Endodermal cell (in vitro differentiated cells): ENCODE measurements around the gene GRID1. TPM values are rescaled to one million over a fixed set of nuclear protein-coding genes. Genes with fewer than 3 reads are reported as not detected.

Source experiments
- DNase-seq: peaks from one replicate; pipeline ENCODE4 v3.0.0-alpha.2; 2017
- H3K27ac ChIP-seq: 2 replicates; pipeline ENCODE4 v1.5.1; 2013; ENCODE audit warnings: mild to moderate bottlenecking, low read depth, low read length, moderate library complexity
- H3K27me3 ChIP-seq: 2 replicates; pipeline ENCODE4 v1.6.1; 2013; ENCODE audit warnings: mild to moderate bottlenecking, low read length, moderate library complexity; ENCODE audit not compliant: insufficient read depth, control insufficient read depth, poor library complexity, severe bottlenecking
- H3K36me3 ChIP-seq: 2 replicates; pipeline ENCODE4 v1.7.0; 2013; ENCODE audit warnings: mild to moderate bottlenecking, low read length, moderate library complexity; ENCODE audit not compliant: control insufficient read depth, insufficient read depth
- H3K4me1 ChIP-seq: one replicate; pipeline ENCODE4 v1.7.0; 2013; ENCODE audit warnings: low read length; ENCODE audit not compliant: control insufficient read depth, insufficient read depth
- H3K4me3 ChIP-seq: 2 replicates; pipeline ENCODE4 v1.5.1; 2013; ENCODE audit warnings: mild to moderate bottlenecking, low read length, moderate library complexity
- H3K9ac ChIP-seq: 2 replicates; pipeline ENCODE4 v1.6.1; 2013; ENCODE audit warnings: mild to moderate bottlenecking, low read length, moderate library complexity; ENCODE audit not compliant: poor library complexity, severe bottlenecking; ENCODE audit errors: extremely low read depth
- H3K9me3 ChIP-seq: 2 replicates; pipeline ENCODE4 v1.6.1; 2013; ENCODE audit warnings: mild to moderate bottlenecking, low read length, moderate library complexity; ENCODE audit not compliant: control insufficient read depth
- H3K27ac Mint-ChIP-seq: 2 replicates; pipeline ENCODE4 v1.8.0; 2020; ENCODE audit warnings: mixed read lengths
- H3K27me3 Mint-ChIP-seq: 2 replicates; pipeline ENCODE4 v1.8.0; 2021; ENCODE audit warnings: mild to moderate bottlenecking, mixed read lengths; ENCODE audit not compliant: insufficient read depth
- H3K36me3 Mint-ChIP-seq: 2 replicates; pipeline ENCODE4 v1.8.0; 2020; ENCODE audit warnings: low read depth, mixed read lengths
- H3K4me1 Mint-ChIP-seq: 2 replicates; pipeline ENCODE4 v1.8.0; 2020; ENCODE audit warnings: mixed read lengths
- H3K4me3 Mint-ChIP-seq: 2 replicates; pipeline ENCODE4 v1.8.0; 2020; ENCODE audit warnings: mild to moderate bottlenecking, moderate library complexity, mixed read lengths
- H3K9me3 Mint-ChIP-seq: 2 replicates; pipeline ENCODE4 v1.8.0; 2020; ENCODE audit warnings: mild to moderate bottlenecking, mixed read lengths
- WGBS, 2 experiments: methylation state at CpG; one replicate each; pipeline versions ENCODE4 v1.1.5 to v1.1.7; 2013; ENCODE audit warnings: missing lambda C conversion rate in 2 of 2, mixed read lengths in 1 of 2; ENCODE audit not compliant: insufficient coverage in 1 of 2, insufficient read length in 1 of 2; 5-methylcytosine and 5-hydroxymethylcytosine counted together
- total RNA-seq, 2 donors: library from RNA; stranded (reverse); fragmentation: NEBNext Ultra II Directional in 1 of 2; extraction: Animal tissue kit (Norgen Biotek cat#: 25700) in 1 of 2; gene quantifications; 2 replicates in 1 of 2; 3 replicates in 1 of 2; pipeline ENCODE4 v1.2.1, GENCODE V29; 2021
- TF ChIP-seq, protein P1 (sequence below): fragments of 200-600 bp; sonication (generic); conservative IDR thresholded peaks from 2 replicates; pipeline ENCODE4 v1.5.0; 2021; ENCODE audit warnings: antibody characterized with exemption, mild to moderate bottlenecking

GRID1 gene
- total RNA-seq, 2 donors from 2014 or later, result 0.13 to 0.53 TPM

DNA sequence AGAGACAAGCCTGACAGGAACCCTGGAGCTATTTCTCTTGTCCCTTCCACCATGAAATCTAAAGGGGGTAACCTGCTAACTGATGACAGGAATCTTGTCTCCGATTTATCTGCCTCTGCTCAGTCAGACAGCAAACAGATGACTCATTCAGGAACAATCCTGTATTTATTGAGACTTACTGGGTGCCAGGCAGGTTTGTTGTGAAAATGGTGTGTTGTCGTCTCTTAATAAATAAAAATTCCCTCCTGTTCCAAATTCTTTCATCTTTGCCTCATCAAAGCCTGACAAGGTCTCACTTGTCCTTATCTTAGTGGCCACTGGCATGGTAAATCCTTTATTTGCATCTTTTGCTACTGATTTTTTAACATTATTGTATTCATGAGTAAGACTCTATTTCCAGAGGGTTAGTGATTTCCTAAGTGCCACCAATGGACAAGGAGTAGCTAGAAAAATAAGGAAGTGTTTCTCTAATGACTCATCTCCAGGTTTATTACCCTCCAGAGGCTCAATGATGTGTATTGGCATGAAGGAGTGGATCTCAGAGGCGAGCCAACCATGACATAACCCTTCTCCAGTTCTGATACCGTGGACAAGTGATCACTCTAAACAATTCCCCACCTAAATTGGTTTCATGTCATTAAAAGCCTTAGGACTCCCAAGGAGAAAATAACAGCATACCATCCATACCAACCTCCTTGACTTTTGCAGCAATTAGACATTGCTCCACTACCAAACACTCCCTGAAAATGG is 724.0 kb downstream of the GRID1 start:
- Mint-ChIP-seq H3K4me3 (no peak overlapping the region), H3K4me1 (peaks cover 41% of the 10 kb centered on the region), H3K27me3 (no peaks in the 10 kb centered on the region), H3K36me3 (no peaks in the 10 kb centered on the region), H3K27ac (peak overlapping the region; percentile 95), H3K9me3 (no peaks in the 10 kb centered on the region)
- Histone ChIP-seq H3K9me3 (no peaks in the 10 kb centered on the region), H3K36me3 (no peaks in the 10 kb centered on the region), H3K9ac (peak overlapping the region; percentile 65), H3K4me3 (no peak overlapping the region), H3K4me1 (peaks cover 12% of the 10 kb centered on the region), H3K27me3 (no peaks in the 10 kb centered on the region), H3K27ac (peak overlapping the region; percentile 62)
- DNase-seq, result peak; percentile 59
- TF ChIP-seq, protein P1, sequence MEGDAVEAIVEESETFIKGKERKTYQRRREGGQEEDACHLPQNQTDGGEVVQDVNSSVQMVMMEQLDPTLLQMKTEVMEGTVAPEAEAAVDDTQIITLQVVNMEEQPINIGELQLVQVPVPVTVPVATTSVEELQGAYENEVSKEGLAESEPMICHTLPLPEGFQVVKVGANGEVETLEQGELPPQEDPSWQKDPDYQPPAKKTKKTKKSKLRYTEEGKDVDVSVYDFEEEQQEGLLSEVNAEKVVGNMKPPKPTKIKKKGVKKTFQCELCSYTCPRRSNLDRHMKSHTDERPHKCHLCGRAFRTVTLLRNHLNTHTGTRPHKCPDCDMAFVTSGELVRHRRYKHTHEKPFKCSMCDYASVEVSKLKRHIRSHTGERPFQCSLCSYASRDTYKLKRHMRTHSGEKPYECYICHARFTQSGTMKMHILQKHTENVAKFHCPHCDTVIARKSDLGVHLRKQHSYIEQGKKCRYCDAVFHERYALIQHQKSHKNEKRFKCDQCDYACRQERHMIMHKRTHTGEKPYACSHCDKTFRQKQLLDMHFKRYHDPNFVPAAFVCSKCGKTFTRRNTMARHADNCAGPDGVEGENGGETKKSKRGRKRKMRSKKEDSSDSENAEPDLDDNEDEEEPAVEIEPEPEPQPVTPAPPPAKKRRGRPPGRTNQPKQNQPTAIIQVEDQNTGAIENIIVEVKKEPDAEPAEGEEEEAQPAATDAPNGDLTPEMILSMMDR, result no peak
- 42 to 48% methylated on average over 2 to 3 of the region's 4 CpGs for WGBS, 2 experiments

DNA sequence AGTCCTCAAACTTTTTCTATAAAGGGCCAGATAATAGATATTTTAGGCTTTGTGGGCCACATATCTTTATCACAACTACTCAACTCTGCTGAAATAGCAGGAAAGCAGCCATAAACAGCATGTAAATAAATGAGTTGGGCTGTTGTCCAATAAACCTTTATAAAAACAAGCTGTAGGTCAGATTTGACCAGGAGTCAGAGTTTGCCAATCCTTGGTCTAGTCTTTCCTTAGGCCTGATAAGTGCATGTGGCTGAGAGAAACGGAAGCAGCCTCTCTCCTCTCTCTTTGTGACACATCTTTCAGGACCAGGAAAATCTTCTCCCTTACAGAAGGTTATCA is 724.5 kb downstream of the GRID1 start:
- no peak overlapping the region for H3K4me3 ChIP-seq
- WGBS, 2 experiments, result 22% methylated on average over 1 of the region's 1 CpG; no CpG with 5 or more reads in 1 of the 2 experiments
- Mint-ChIP-seq H3K27ac (peak overlapping the region; percentile 95), H3K36me3 (no peaks in the 10 kb centered on the region), H3K27me3 (no peaks in the 10 kb centered on the region), H3K9me3 (no peaks in the 10 kb centered on the region), H3K4me1 (peaks cover 41% of the 10 kb centered on the region), H3K4me3 (no peak overlapping the region)
- no peak overlapping the region for H3K9ac ChIP-seq
- no peak for DNase-seq
- H3K4me1 ChIP-seq, result peaks cover 12% of the 10 kb centered on the region
- no peak overlapping the region for H3K27ac ChIP-seq
- no peaks in the 10 kb centered on the region for H3K27me3 ChIP-seq
- TF ChIP-seq, protein P1, result no peak
- no peaks in the 10 kb centered on the region for H3K9me3 ChIP-seq
- no peaks in the 10 kb centered on the region for H3K36me3 ChIP-seq

DNA sequence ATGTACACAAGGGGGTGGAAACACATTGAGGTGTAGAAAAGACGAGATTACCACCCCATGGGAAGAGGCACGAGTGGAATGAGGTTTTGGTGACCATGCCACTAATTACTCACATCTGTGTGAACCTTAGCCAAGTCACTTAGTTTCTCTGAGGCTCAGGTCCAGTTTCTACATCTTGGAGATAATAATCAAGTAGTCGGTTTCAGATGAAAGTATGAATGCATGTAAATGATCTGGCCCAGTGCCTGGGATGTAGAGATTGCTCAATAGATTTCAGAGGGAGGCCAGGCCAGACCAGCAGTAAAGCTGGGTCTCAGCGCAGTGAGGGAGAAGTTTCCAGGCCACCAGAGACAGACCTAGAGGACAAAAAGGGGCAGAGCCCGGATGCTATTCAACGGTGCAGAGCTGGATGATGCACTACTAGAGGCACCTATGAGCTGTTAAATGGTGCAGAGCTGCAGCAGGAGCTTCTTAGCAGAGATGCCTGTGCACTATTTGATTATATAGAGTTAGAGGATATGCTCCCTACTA is 725.1 kb downstream of the GRID1 start:
- Histone ChIP-seq H3K9ac (no peak overlapping the region), H3K27ac (no peak overlapping the region), H3K36me3 (no peaks in the 10 kb centered on the region), H3K27me3 (no peaks in the 10 kb centered on the region), H3K9me3 (no peaks in the 10 kb centered on the region), H3K4me1 (peaks cover 12% of the 10 kb centered on the region), H3K4me3 (no peak overlapping the region)
- H3K4me1 Mint-ChIP-seq, result peaks cover 41% of the 10 kb centered on the region
- peak overlapping the region; percentile 95 for H3K27ac Mint-ChIP-seq
- no peak overlapping the region for H3K4me3 Mint-ChIP-seq
- no peaks in the 10 kb centered on the region for H3K27me3 Mint-ChIP-seq
- TF ChIP-seq, protein P1, result no peak
- H3K36me3 Mint-ChIP-seq, result no peaks in the 10 kb centered on the region
- 92 to 96% methylated on average over 6 of the region's 6 CpGs for WGBS, 2 experiments
- peak; percentile 39 for DNase-seq
- no peaks in the 10 kb centered on the region for H3K9me3 Mint-ChIP-seq
